GM10248 (cell line): Measurements from ENCODE around the gene FGF18.

ENCODE experiments used
- CTCF ChIA-PET: fragments of 300-600 bp; sonication (Branson Sonifier 250); formaldehyde crosslinking; extraction: SDS; loops from one replicate; lab custom pipeline; 2021; ENCODE audit warnings: antibody characterized with exemption; lab: Yijun Ruan, JAX
- POLR2A ChIA-PET: fragments of 350-650 bp; sonication (Branson Sonifier 250); formaldehyde crosslinking; extraction: SDS; loops from one replicate; lab custom pipeline; 2020; ENCODE audit warnings: antibody characterized with exemption; lab: Yijun Ruan, JAX
- DNase-seq: peaks from one replicate; pipeline ENCODE4 v3.0.0; 2012; ENCODE audit errors: extremely low spot score
- TF ChIP-seq, protein P1 (sequence below): IDR thresholded peaks from 2 replicates; pipeline ENCODE4 v1.5.1; 2012; ENCODE audit warnings: mild to moderate bottlenecking, low read depth; ENCODE audit errors: extremely low read depth, missing control alignments, control extremely low read depth

Gene FGF18

DNA sequence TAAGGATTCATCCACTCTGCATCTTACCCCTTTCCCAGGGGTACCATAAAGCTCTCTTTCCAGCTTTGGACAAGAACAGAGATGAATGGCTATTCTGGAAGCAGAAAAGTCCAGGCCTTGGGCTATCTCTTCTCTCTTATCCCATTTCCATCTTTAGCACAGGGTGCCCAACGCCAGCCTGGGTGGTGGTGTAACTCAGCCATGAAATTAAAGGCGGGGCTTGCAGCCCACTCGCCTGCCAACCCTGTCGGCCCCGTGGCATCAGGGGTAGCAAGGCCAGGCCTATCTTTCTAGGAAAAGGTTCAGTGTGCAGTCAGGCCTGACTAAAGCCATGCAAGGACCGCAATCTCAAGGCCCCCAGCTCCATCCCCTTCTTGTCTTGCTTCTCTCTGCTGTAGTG lies 78.7 kb downstream of the FGF18 start:
- POLR2A ChIA-PET: no interaction called here
- CTCF ChIA-PET: no interaction called here
- no peak for DNase-seq
- TF ChIP-seq, protein P1, sequence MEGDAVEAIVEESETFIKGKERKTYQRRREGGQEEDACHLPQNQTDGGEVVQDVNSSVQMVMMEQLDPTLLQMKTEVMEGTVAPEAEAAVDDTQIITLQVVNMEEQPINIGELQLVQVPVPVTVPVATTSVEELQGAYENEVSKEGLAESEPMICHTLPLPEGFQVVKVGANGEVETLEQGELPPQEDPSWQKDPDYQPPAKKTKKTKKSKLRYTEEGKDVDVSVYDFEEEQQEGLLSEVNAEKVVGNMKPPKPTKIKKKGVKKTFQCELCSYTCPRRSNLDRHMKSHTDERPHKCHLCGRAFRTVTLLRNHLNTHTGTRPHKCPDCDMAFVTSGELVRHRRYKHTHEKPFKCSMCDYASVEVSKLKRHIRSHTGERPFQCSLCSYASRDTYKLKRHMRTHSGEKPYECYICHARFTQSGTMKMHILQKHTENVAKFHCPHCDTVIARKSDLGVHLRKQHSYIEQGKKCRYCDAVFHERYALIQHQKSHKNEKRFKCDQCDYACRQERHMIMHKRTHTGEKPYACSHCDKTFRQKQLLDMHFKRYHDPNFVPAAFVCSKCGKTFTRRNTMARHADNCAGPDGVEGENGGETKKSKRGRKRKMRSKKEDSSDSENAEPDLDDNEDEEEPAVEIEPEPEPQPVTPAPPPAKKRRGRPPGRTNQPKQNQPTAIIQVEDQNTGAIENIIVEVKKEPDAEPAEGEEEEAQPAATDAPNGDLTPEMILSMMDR: no peak

DNA sequence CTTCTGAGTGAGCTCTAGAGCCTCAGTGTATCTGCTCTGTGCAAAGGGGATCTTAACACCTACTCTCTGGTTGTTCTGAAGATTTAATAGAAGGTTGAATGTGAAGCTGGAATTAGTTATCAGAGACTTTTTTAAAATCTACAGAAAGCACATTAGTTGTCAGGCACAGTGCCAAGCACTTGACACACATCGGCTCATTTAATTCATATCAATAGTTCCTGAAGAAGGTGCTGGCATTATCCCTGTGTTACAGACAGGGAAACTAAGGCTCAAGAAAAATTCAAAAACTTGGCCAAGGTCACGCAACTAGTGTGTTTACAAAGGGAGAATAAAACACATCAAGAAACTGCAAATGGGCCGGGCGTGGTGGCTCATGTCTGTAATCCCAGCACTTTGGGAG lies 80.2 kb downstream of the FGF18 start:
- ChIA-PET CTCF (interaction anchor here (1.1 kb wide), 1 partner anchor 15 kb away, joined by 3 read pairs; no protein-coding TSS in a partner anchor), POLR2A (no interaction called here)
- TF ChIP-seq, protein P1: no peak
- DNase-seq: no peak

GRCh38 chr5:171505473-171506043 lies 86.1 kb downstream of the FGF18 start:
- ChIA-PET POLR2A (no interaction called here), CTCF (no interaction called here)
- no peak for DNase-seq
- TF ChIP-seq, protein P1: no peak

- TF ChIP-seq, protein P1: no peak
- CTCF ChIA-PET: interaction anchor here (1.0 kb wide), 1 partner anchor 22 kb away, joined by 3 read pairs; no protein-coding TSS in a partner anchor
- POLR2A ChIA-PET: no interaction called here
Observed at GRCh38 chr5:171506951-171507350, 87.5 kb downstream of the FGF18 start.

More at GRCh38 chr5:171506951-171507350, 87.5 kb downstream of the FGF18 start:
- no peak for DNase-seq
